OCI-LY7 (cell line): ENCODE data around the gene SERPINH1.

Experiments
- EZH2phosphoT487 ChIP-seq: fragments of 200-600 bp; sonication (generic); IDR thresholded peaks from 2 replicates; pipeline ENCODE4 v1.6.1; 2018; ENCODE audit warnings: low read depth, borderline replicate concordance, mild to moderate bottlenecking, mixed run types, antibody characterized with exemption, low read length, moderate library complexity, mixed read lengths
- TF ChIP-seq, protein P1 (sequence below): fragments of 200-600 bp; sonication (generic); conservative IDR thresholded peaks from 2 replicates; pipeline ENCODE4 v1.5.1; 2014; ENCODE audit warnings: mild to moderate bottlenecking, antibody characterized with exemption, low read length, moderate library complexity, mixed read lengths

- TF ChIP-seq, protein P1, sequence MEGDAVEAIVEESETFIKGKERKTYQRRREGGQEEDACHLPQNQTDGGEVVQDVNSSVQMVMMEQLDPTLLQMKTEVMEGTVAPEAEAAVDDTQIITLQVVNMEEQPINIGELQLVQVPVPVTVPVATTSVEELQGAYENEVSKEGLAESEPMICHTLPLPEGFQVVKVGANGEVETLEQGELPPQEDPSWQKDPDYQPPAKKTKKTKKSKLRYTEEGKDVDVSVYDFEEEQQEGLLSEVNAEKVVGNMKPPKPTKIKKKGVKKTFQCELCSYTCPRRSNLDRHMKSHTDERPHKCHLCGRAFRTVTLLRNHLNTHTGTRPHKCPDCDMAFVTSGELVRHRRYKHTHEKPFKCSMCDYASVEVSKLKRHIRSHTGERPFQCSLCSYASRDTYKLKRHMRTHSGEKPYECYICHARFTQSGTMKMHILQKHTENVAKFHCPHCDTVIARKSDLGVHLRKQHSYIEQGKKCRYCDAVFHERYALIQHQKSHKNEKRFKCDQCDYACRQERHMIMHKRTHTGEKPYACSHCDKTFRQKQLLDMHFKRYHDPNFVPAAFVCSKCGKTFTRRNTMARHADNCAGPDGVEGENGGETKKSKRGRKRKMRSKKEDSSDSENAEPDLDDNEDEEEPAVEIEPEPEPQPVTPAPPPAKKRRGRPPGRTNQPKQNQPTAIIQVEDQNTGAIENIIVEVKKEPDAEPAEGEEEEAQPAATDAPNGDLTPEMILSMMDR = no peak
- no peak for TF ChIP-seq EZH2phosphoT487
Observed at GRCh38 chr11:75601494-75601893, 39.4 kb downstream of the SERPINH1 start.
